Panc1 (cell line): ENCODE data around the gene CD58.

Experiments
- TF ChIP-seq, protein P1 (sequence below): fragments of 450-650 bp; IDR thresholded peaks from 2 replicates; pipeline ENCODE4 v1.5.1; 2017; ENCODE audit warnings: mild to moderate bottlenecking
- TF ChIP-seq, protein P2 (sequence below), 2 experiments: IDR thresholded peaks; 2 replicates each; pipeline ENCODE4 v1.6.1; 2011 to 2012; ENCODE audit warnings: low read depth in 2 of 2, control low read depth in 1 of 2, low read length in 1 of 2, mild to moderate bottlenecking in 1 of 2, moderate library complexity in 1 of 2; ENCODE audit not compliant: insufficient read depth in 1 of 2

DNA sequence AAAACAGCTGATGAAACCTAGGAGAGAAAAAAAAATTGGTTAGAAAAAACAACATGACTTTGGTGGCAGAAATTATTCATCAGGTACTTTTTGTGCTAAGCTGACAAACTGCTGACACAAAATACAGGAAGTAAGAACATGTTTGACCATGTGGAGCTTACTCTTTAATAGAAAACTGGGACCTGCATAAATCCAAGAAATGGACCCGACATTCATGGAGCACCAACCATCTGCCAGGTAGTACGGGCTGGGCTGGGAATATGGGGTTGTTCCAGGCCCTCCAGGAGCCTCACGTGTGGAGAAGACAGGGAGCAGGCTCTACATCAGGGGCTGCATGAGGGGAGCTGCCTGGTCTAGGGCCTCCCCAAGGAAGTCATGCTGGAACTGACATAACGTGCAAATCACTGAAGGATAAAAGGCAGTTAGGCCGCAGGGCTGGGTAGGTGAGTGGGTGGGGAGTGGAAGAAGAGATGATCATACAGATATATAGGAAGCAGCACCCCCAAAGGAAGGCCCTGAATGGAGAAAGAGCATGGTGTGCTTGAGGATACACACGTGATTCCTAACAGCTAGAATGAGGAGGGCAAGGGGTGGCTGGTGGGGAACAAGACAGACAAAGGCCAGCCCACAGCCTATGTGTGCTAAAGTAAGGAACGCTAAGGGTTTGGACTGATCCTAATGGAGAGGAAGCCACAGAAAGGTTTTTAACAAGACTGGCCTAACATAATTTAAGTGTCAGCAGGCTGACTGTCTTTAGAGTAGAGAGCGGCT lies 26.1 kb downstream of the CD58 start:
- TF ChIP-seq, protein P1, sequence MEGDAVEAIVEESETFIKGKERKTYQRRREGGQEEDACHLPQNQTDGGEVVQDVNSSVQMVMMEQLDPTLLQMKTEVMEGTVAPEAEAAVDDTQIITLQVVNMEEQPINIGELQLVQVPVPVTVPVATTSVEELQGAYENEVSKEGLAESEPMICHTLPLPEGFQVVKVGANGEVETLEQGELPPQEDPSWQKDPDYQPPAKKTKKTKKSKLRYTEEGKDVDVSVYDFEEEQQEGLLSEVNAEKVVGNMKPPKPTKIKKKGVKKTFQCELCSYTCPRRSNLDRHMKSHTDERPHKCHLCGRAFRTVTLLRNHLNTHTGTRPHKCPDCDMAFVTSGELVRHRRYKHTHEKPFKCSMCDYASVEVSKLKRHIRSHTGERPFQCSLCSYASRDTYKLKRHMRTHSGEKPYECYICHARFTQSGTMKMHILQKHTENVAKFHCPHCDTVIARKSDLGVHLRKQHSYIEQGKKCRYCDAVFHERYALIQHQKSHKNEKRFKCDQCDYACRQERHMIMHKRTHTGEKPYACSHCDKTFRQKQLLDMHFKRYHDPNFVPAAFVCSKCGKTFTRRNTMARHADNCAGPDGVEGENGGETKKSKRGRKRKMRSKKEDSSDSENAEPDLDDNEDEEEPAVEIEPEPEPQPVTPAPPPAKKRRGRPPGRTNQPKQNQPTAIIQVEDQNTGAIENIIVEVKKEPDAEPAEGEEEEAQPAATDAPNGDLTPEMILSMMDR: no peak
- TF ChIP-seq, protein P2, sequence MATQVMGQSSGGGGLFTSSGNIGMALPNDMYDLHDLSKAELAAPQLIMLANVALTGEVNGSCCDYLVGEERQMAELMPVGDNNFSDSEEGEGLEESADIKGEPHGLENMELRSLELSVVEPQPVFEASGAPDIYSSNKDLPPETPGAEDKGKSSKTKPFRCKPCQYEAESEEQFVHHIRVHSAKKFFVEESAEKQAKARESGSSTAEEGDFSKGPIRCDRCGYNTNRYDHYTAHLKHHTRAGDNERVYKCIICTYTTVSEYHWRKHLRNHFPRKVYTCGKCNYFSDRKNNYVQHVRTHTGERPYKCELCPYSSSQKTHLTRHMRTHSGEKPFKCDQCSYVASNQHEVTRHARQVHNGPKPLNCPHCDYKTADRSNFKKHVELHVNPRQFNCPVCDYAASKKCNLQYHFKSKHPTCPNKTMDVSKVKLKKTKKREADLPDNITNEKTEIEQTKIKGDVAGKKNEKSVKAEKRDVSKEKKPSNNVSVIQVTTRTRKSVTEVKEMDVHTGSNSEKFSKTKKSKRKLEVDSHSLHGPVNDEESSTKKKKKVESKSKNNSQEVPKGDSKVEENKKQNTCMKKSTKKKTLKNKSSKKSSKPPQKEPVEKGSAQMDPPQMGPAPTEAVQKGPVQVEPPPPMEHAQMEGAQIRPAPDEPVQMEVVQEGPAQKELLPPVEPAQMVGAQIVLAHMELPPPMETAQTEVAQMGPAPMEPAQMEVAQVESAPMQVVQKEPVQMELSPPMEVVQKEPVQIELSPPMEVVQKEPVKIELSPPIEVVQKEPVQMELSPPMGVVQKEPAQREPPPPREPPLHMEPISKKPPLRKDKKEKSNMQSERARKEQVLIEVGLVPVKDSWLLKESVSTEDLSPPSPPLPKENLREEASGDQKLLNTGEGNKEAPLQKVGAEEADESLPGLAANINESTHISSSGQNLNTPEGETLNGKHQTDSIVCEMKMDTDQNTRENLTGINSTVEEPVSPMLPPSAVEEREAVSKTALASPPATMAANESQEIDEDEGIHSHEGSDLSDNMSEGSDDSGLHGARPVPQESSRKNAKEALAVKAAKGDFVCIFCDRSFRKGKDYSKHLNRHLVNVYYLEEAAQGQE (IDR thresholded peaks at IDR 0.05; ENCODE audit: insufficient read depth in 1 of 2, low read depth in 2 of 2, low read length in 1 of 2): no peak
